Measurements from ENCODE around the gene CYP4B1. TPM values are rescaled to one million over a fixed set of nuclear protein-coding genes. Genes with fewer than 3 reads are reported as not detected.

The CYP4B1 gene
- total RNA-seq, 1 donor from 2014 or later, result not detected

GRCh38 chr1:46797696-46798470 lies 963 bp upstream of the CYP4B1 start:
- H3K79me2 ChIP-seq (ENCODE audit: low read depth), result no peaks in the 10 kb centered on the region
- Mint-ChIP-seq H3K27me3 (ENCODE audit: insufficient read depth, low read depth) (peaks cover 8% of the 10 kb centered on the region), H3K27ac (no peak overlapping the region), H3K36me3 (no peaks in the 10 kb centered on the region), H3K4me1 (no peaks in the 10 kb centered on the region), H3K9me3 (peaks cover 4% of the 10 kb centered on the region), H3K4me3 (no peak overlapping the region)
- H3K27ac ChIP-seq, result no peak overlapping the region
- H3K9me3 ChIP-seq (ENCODE audit: low read depth), result no peaks in the 10 kb centered on the region
- no peak overlapping the region for H3K9ac ChIP-seq
- H3K27me3 ChIP-seq, result no peaks in the 10 kb centered on the region
- DNase-seq (ENCODE audit: low spot score), result no peak
- no peaks in the 10 kb centered on the region for H3K36me3 ChIP-seq
- H2AFZ ChIP-seq (replicated peaks), result no peak overlapping the region
- no peaks in the 10 kb centered on the region for H3K4me1 ChIP-seq
- H3K4me2 ChIP-seq, result no peak overlapping the region
- H3F3A ChIP-seq (ENCODE audit: low read depth), result no peaks in the 10 kb centered on the region
- no peaks in the 10 kb centered on the region for H4K20me1 ChIP-seq (ENCODE audit: low read depth)
- no peak overlapping the region for H3K4me3 ChIP-seq
- TF ChIP-seq CTCF (IDR thresholded peaks at IDR 0.05) (no peak), EZH2 (IDR thresholded peaks at IDR 0.05) (no peak), EZH2phosphoT487 (IDR thresholded peaks at IDR 0.05) (no peak)

- Histone ChIP-seq H3F3A (ENCODE audit: low read depth) (no peaks in the 10 kb centered on the region), H3K36me3 (no peaks in the 10 kb centered on the region), H3K4me2 (no peak overlapping the region), H3K27me3 (no peaks in the 10 kb centered on the region), H3K4me1 (no peaks in the 10 kb centered on the region), H3K4me3 (no peak overlapping the region), H3K9ac (no peak overlapping the region), H2AFZ (replicated peaks) (no peak overlapping the region), H3K27ac (no peak overlapping the region), H3K79me2 (ENCODE audit: low read depth) (no peaks in the 10 kb centered on the region), H4K20me1 (ENCODE audit: low read depth) (no peaks in the 10 kb centered on the region), H3K9me3 (ENCODE audit: low read depth) (no peaks in the 10 kb centered on the region)
- no peaks in the 10 kb centered on the region for H3K9me3 Mint-ChIP-seq
- no peaks in the 10 kb centered on the region for H3K36me3 Mint-ChIP-seq
- no peak overlapping the region for H3K27ac Mint-ChIP-seq
- peaks cover 10% of the 10 kb centered on the region for H3K27me3 Mint-ChIP-seq (ENCODE audit: insufficient read depth, low read depth)
- no peak for DNase-seq (ENCODE audit: low spot score)
- TF ChIP-seq EZH2phosphoT487 (IDR thresholded peaks at IDR 0.05) (no peak), CTCF (IDR thresholded peaks at IDR 0.05) (no peak), EZH2 (IDR thresholded peaks at IDR 0.05) (no peak)
- H3K4me3 Mint-ChIP-seq, result no peak overlapping the region
- H3K4me1 Mint-ChIP-seq, result no peaks in the 10 kb centered on the region
These were observed 1.9 kb downstream of the CYP4B1 start for GRCh38 chr1:46800742-46801141.

- Histone ChIP-seq H4K20me1 (ENCODE audit: low read depth) (no peaks in the 10 kb centered on the region), H3K36me3 (no peaks in the 10 kb centered on the region), H3K4me1 (no peaks in the 10 kb centered on the region), H3K27me3 (no peaks in the 10 kb centered on the region), H3F3A (ENCODE audit: low read depth) (no peaks in the 10 kb centered on the region), H2AFZ (replicated peaks) (no peak overlapping the region), H3K4me3 (no peak overlapping the region), H3K4me2 (no peak overlapping the region), H3K27ac (no peak overlapping the region), H3K9me3 (ENCODE audit: low read depth) (no peaks in the 10 kb centered on the region), H3K79me2 (ENCODE audit: low read depth) (no peaks in the 10 kb centered on the region), H3K9ac (no peak overlapping the region)
- TF ChIP-seq EZH2phosphoT487 (IDR thresholded peaks at IDR 0.05), result no peak
- TF ChIP-seq CTCF (IDR thresholded peaks at IDR 0.05), result no peak
- TF ChIP-seq EZH2 (IDR thresholded peaks at IDR 0.05), result no peak
- Mint-ChIP-seq H3K27me3 (ENCODE audit: insufficient read depth, low read depth) (peaks cover 8% of the 10 kb centered on the region), H3K9me3 (no peaks in the 10 kb centered on the region), H3K4me3 (no peak overlapping the region), H3K36me3 (no peaks in the 10 kb centered on the region), H3K4me1 (no peaks in the 10 kb centered on the region), H3K27ac (no peak overlapping the region)
- DNase-seq (ENCODE audit: low spot score), result no peak
These were observed 2.6 kb downstream of the CYP4B1 start for GRCh38 chr1:46801323-46802055.

Measured in neural progenitor cell (in vitro differentiated cells).